Neutrophil (primary cell): ENCODE measurements around the gene GMFB.

Experiments used
- H3K27ac ChIP-seq: fragments of 200-600 bp; sonication (generic); 2 replicates; pipeline ENCODE4 v1.5.1; 2016; ENCODE audit warnings: mild to moderate bottlenecking, moderate library complexity
- H3K27me3 ChIP-seq: fragments of 200-600 bp; sonication (generic); 2 replicates; pipeline ENCODE4 v1.6.0; 2016; ENCODE audit warnings: mild to moderate bottlenecking
- H3K36me3 ChIP-seq: fragments of 200-600 bp; sonication (generic); 2 replicates; pipeline ENCODE4 v1.5.1; 2017
- H3K4me1 ChIP-seq, 2 experiments: fragments of 200-600 bp in 1 of 2; sonication (generic) in 1 of 2; 1 replicate in 1 of 2; 2 replicates in 1 of 2; pipeline versions ENCODE4 v1.5.1 to v1.6.1; 2013 to 2016; ENCODE audit warnings: low read depth in 1 of 2, low read length in 1 of 2, mild to moderate bottlenecking in 1 of 2, moderate library complexity in 1 of 2; ENCODE audit not compliant: control insufficient read depth in 1 of 2, insufficient read depth in 1 of 2
- H3K4me3 ChIP-seq, 2 experiments: fragments of 200-600 bp in 1 of 2; sonication (generic) in 1 of 2; 1 replicate in 1 of 2; 2 replicates in 1 of 2; pipeline ENCODE4 v1.5.1; 2013 to 2016; ENCODE audit warnings: low read depth in 1 of 2, low read length in 1 of 2, mild to moderate bottlenecking in 1 of 2, moderate library complexity in 1 of 2
- H3K9me3 ChIP-seq: fragments of 200-600 bp; sonication (generic); 2 replicates; pipeline ENCODE4 v1.5.1; 2016
- CTCF ChIP-seq: fragments of 200-600 bp; sonication (generic); IDR thresholded peaks from 2 replicates; pipeline ENCODE4 v1.5.1; 2016; ENCODE audit warnings: antibody characterized with exemption

Gene GMFB

GRCh38 chr14:54502602-54503001 is 13.8 kb upstream of the GMFB start:
- Histone ChIP-seq H3K4me1 (peaks cover 4 to 5% of the 10 kb centered on the region in 2 experiments), H3K27me3 (no peaks in the 10 kb centered on the region), H3K27ac (no peak overlapping the region), H3K9me3 (no peaks in the 10 kb centered on the region), H3K4me3 (no peak overlapping the region), H3K36me3 (no peaks in the 10 kb centered on the region)
- no peak for TF ChIP-seq CTCF

GRCh38 chr14:54501480-54501879 is 12.7 kb upstream of the GMFB start:
- Histone ChIP-seq H3K4me3 (no peak overlapping the region), H3K4me1 (peaks cover 4 to 5% of the 10 kb centered on the region in 2 experiments), H3K9me3 (no peaks in the 10 kb centered on the region), H3K27ac (no peak overlapping the region), H3K27me3 (no peaks in the 10 kb centered on the region), H3K36me3 (no peaks in the 10 kb centered on the region)
- TF ChIP-seq CTCF, result no peak

- TF ChIP-seq CTCF, result no peak
- no peaks in the 10 kb centered on the region for H3K36me3 ChIP-seq
- no peak overlapping the region for H3K4me3 ChIP-seq
- H3K9me3 ChIP-seq, result no peaks in the 10 kb centered on the region
- H3K4me1 ChIP-seq, result peaks cover 4 to 5% of the 10 kb centered on the region in 2 experiments
- H3K27ac ChIP-seq, result no peak overlapping the region
- no peaks in the 10 kb centered on the region for H3K27me3 ChIP-seq
Observed at GRCh38 chr14:54500744-54501143, 12.0 kb upstream of the GMFB start.

GRCh38 chr14:54498579-54498978 is 9.8 kb upstream of the GMFB start:
- Histone ChIP-seq H3K36me3 (no peaks in the 10 kb centered on the region), H3K9me3 (no peaks in the 10 kb centered on the region), H3K27ac (no peak overlapping the region), H3K4me3 (no peak overlapping the region), H3K4me1 (peaks cover 4 to 5% of the 10 kb centered on the region in 2 experiments), H3K27me3 (no peaks in the 10 kb centered on the region)
- TF ChIP-seq CTCF, result no peak

- Histone ChIP-seq H3K27me3 (no peaks in the 10 kb centered on the region), H3K9me3 (no peaks in the 10 kb centered on the region), H3K36me3 (no peaks in the 10 kb centered on the region), H3K4me3 (no peak overlapping the region), H3K27ac (no peak overlapping the region), H3K4me1 (peaks cover 4 to 5% of the 10 kb centered on the region in 2 experiments)
- TF ChIP-seq CTCF, result no peak
Observed at GRCh38 chr14:54498095-54498531, 9.3 kb upstream of the GMFB start.

- no peaks in the 10 kb centered on the region for H3K4me1 ChIP-seq
- H3K9me3 ChIP-seq, result no peaks in the 10 kb centered on the region
- no peaks in the 10 kb centered on the region for H3K27me3 ChIP-seq
- no peak overlapping the region for H3K4me3 ChIP-seq
- H3K27ac ChIP-seq, result no peak overlapping the region
- no peak for TF ChIP-seq CTCF
- no peaks in the 10 kb centered on the region for H3K36me3 ChIP-seq
Observed at GRCh38 chr14:54497224-54497623, 8.4 kb upstream of the GMFB start.
